Heart left ventricle (tissue), 13 donors: ENCODE measurements around the gene TTC23.

Source experiments
- CTCF ChIP-seq, 12 donors: fragments of 200-600 bp; sonication (generic) in 4 of 12; IDR thresholded peaks; one replicate each; pipeline versions ENCODE4 v1.5.0 to v1.8.0; 2018 to 2022; ENCODE audit warnings: antibody characterized with exemption in 12 of 12, mild to moderate bottlenecking in 5 of 12
- POLR2A ChIP-seq, 2 donors: fragments of 450-650 bp; IDR thresholded peaks; one replicate each; pipeline ENCODE4 v1.6.1; 2017; ENCODE audit warnings: antibody characterized with exemption in 2 of 2, mild to moderate bottlenecking in 2 of 2, moderate library complexity in 2 of 2
- donor health status: ischemic (EF 13 %, LVEDD 7.1; RV severe dilation, severe dysfunction).
- donor health status: DM: no; HTN: yes; CAD: no.
- donor health status: DM: no; HTN: no; CAD: no.
- donor health status: ischemic (EF 25% LVEDD 6.9; RV normal size, moderate dysfunction).
- donor health status: ischemic (EF 25% LVEDD 5.7; RV mildly dilated, moderate dysfunction).
- donor health status: ischemic (EF 35%, LVEDD 5.7; RV mildly dilated, moderate dysfunction).
- donor health status: nonischemic (EF 11% LVEDD 7.7; RV severe dilation, severe dysfunction).
- donor health status: DM: yes; HTN: yes; CAD: no.
- donor health status: PGD.
- donor health status: ischemic (EF 29% LVEDD 5.4; RV normal size, mild dysfunction).
- donor health status: nonischemic (EF 23%, LVEDD 6.1; RV moderate dilation, normal function).

- no peak for TF ChIP-seq CTCF (IDR thresholded peaks at IDR 0.05)
- TF ChIP-seq POLR2A (IDR thresholded peaks at IDR 0.05): no peak
These were observed 153.8 kb downstream of the TTC23 start for GRCh38 chr15:99095626-99096025.
